ENCODE results near the gene FBN1.

DNA sequence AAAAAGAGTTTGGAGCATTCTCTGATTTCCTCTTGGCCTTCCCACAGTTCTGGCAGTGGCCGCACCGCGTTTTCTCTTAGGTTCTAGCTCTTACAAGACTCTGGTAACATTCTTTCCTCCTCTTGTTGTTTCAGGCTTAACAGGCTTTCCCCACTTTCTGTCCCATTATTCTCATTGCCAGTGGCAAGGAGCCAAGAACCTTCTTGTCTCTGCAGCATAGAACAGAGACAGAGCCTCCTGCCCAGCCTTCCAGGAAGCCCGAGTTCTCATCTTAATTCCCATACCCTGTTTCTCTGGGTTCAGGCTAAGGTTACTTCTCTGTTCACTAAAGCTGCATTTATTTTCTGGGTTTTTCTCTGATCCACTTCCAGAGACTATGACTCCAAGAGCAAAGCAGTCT lies 253.2 kb downstream of the FBN1 start:
- peak; percentile 42 for TF ChIP-seq POLR2AphosphoS5 (IDR thresholded peaks at IDR 0.05; ENCODE audit: insufficient read depth, low read depth, low read length)
- no peak for TF ChIP-seq CTCF (IDR thresholded peaks at IDR 0.05; ENCODE audit: extremely low read depth in 1 of 2, insufficient read depth in 1 of 2, low read depth in 1 of 2, low read length in 2 of 2)
- no peak for TF ChIP-seq JUN (IDR thresholded peaks at IDR 0.05; ENCODE audit: borderline replicate concordance, insufficient read depth, insufficient read length, low read depth)

All from endothelial cell of umbilical vein (primary cell).